Measurements from ENCODE around the gene MR1.
"Not testable (repeated sequence)": the region's sequence is repeated elsewhere in the genome, so short reads cannot be mapped to it uniquely, and the experiment has no call there.

The MR1 gene

DNA sequence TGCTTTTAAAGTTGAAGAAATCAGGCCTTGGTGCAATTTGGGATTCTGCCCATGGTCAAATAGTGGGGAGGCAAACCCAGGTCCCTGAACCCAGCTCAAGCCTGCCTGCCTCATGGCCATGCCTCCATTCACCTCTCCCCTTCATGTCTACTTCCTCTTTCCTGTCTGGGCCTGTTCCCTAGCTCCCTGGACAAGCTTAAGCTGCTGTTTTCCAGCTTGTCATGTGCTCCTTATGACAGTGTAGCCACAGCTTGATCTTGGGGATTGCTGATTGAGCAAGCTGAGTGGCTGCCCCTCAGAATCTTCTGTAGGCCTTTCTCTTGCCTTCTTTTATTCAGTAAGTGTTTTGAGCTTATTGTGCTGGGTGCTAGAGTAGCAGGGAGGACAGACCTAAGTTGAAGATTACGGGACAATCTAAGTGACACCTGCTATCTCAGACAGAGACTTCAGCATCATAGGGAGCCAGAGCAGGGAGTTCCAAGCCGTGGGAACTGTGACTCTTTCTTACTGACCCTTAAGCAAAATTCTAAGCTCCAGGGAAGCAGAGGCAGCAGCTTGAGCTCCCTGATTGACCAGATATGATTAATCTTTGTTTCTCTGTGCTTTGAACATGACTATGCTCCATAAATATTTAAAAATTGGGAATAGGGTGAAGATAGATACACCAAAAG lies 520 bp upstream of the MR1 start:
- Histone ChIP-seq H3K4ac (ENCODE audit: low read length) (no peak overlapping the region), H3K4me2 (ENCODE audit: insufficient read depth, low read length, poor library complexity, severe bottlenecking) (no peak overlapping the region), H3K4me1 (ENCODE audit: control insufficient read depth in 2 of 2, insufficient read depth in 1 of 2, low read depth in 1 of 2, low read length in 2 of 2) (peaks cover 0 to 2% of the 10 kb centered on the region in 2 donors), H3K9ac (ENCODE audit: low read depth, low read length, poor library complexity) (no peak overlapping the region), H3K27me3 (ENCODE audit: control insufficient read depth in 3 of 3, insufficient read depth in 3 of 3, low read depth in 1 of 3, low read length in 3 of 3) (no peaks in the 10 kb centered on the region), H3K18ac (ENCODE audit: low read length) (no peak overlapping the region), H3K9me3 (replicated peaks in 1 of 2; ENCODE audit: control insufficient read depth in 2 of 2, insufficient read depth in 1 of 2, low read depth in 1 of 2, low read length in 2 of 2) (no peaks in the 10 kb centered on the region), H4K8ac (ENCODE audit: low read depth, low read length) (no peak overlapping the region), H3K4me3 (ENCODE audit: low read length in 2 of 2) (no peak overlapping the region), H3K14ac (ENCODE audit: low read length) (no peak overlapping the region), H3K27ac (replicated peaks; ENCODE audit: low read length) (no peak overlapping the region), H2AK5ac (ENCODE audit: low read depth, low read length) (no peak overlapping the region), H4K91ac (ENCODE audit: low read depth, low read length, poor library complexity) (no peak overlapping the region), H3K23ac (ENCODE audit: low read depth, low read length, poor library complexity) (no peak overlapping the region), H2BK15ac (ENCODE audit: low read length) (no peak overlapping the region), H3K79me1 (ENCODE audit: low read depth, low read length) (no peaks in the 10 kb centered on the region), H3K36me3 (replicated peaks in 1 of 2; ENCODE audit: control insufficient read depth in 2 of 2, insufficient read depth in 2 of 2, low read length in 2 of 2) (no peaks in the 10 kb centered on the region), H2AFZ (ENCODE audit: low read length) (peak overlapping the region; percentile 76), H2BK120ac (ENCODE audit: low read depth, low read length) (no peak overlapping the region), H2BK12ac (ENCODE audit: low read length) (no peak overlapping the region), H2BK5ac (ENCODE audit: low read length) (no peak overlapping the region)
- no CpG with 5 or more reads among the region's 2 CpGs for WGBS, 2 donors (ENCODE audit: extremely low coverage in 2 of 2, insufficient read length in 2 of 2, insufficient replicate concordance in 1 of 2)
- DNase-seq (ENCODE audit: low spot score) = no peak

DNA sequence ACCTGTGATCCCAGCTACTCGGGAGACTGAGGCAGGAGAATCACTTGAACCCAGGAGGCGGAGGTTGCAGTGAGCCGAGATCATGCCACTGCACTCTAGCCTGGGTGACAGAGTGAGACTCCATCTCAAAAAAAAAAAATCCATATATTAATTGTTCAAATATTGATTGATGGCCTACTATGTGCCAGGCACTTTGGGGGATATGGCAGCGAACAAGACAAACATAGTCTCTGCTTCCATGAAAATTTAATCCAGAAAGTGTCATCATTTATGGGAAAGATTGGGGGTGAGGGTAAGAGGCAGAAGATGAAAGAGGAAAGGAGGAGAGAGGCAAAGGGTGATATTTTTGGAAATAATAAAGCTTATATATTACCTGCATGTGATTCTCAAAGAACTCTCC lies 1.4 kb downstream of the MR1 start:
- H3K4ac ChIP-seq (ENCODE audit: low read length); H3K18ac ChIP-seq (ENCODE audit: low read length); H3K9me3 ChIP-seq (replicated peaks in 1 of 2; ENCODE audit: control insufficient read depth in 2 of 2, insufficient read depth in 1 of 2, low read depth in 1 of 2, low read length in 2 of 2); H2BK12ac ChIP-seq (ENCODE audit: low read length); DNase-seq (ENCODE audit: low spot score); H2BK120ac ChIP-seq (ENCODE audit: low read depth, low read length); H3K9ac ChIP-seq (ENCODE audit: low read depth, low read length, poor library complexity); H3K27me3 ChIP-seq (ENCODE audit: control insufficient read depth in 3 of 3, insufficient read depth in 3 of 3, low read depth in 1 of 3, low read length in 3 of 3); H4K91ac ChIP-seq (ENCODE audit: low read depth, low read length, poor library complexity); H2AFZ ChIP-seq (ENCODE audit: low read length); H2BK15ac ChIP-seq (ENCODE audit: low read length); H3K79me1 ChIP-seq (ENCODE audit: low read depth, low read length); H3K4me3 ChIP-seq (ENCODE audit: low read length in 2 of 2); H3K4me1 ChIP-seq (ENCODE audit: control insufficient read depth in 2 of 2, insufficient read depth in 1 of 2, low read depth in 1 of 2, low read length in 2 of 2); H3K23ac ChIP-seq (ENCODE audit: low read depth, low read length, poor library complexity); H3K27ac ChIP-seq (replicated peaks; ENCODE audit: low read length); H2BK5ac ChIP-seq (ENCODE audit: low read length); H4K8ac ChIP-seq (ENCODE audit: low read depth, low read length); H2AK5ac ChIP-seq (ENCODE audit: low read depth, low read length); H3K36me3 ChIP-seq (replicated peaks in 1 of 2; ENCODE audit: control insufficient read depth in 2 of 2, insufficient read depth in 2 of 2, low read length in 2 of 2); H3K4me2 ChIP-seq (ENCODE audit: insufficient read depth, low read length, poor library complexity, severe bottlenecking); H3K14ac ChIP-seq (ENCODE audit: low read length): not testable (repeated sequence)
- WGBS, 2 donors (ENCODE audit: extremely low coverage in 2 of 2, insufficient read length in 2 of 2, insufficient replicate concordance in 1 of 2) = no CpG with 5 or more reads among the region's 4 CpGs

DNA sequence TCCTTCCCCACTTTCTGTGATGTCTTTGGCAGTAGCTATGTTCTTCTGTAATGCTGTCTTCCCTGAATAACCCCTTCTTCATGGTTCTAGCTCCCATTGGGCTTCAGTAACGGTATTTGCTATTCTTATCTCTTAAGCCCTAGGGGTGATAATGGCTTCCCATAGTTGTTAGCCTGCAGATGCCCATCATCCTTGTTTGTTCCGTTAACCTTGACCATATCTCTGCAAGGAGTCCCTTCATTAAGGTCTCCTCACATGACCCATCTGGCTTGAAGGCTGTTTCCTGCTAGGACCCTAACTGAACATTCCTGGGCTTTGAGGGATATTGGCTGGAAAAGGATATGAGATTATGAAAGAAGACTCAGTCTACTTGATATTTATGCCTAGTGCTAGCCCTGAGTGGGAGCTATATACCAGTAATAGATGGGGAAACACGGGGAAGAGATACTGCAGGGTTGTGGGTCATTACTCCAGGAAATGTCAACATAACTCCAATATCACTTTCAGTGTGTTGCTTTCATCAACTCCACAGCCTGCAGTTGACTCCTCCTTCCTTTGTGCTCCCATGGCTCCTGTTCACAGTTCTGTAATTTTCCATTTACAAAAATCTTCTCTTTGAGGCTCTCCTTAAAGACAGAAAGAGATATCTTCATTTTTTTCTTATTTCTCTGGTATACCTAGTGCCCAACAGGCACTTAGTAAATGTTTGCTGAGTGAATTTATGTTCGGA lies 2.5 kb downstream of the MR1 start:
- Histone ChIP-seq H3K4ac (ENCODE audit: low read length) (no peak overlapping the region), H3K9ac (ENCODE audit: low read depth, low read length, poor library complexity) (no peak overlapping the region), H2BK5ac (ENCODE audit: low read length) (no peak overlapping the region), H3K4me2 (ENCODE audit: insufficient read depth, low read length, poor library complexity, severe bottlenecking) (no peak overlapping the region), H3K9me3 (replicated peaks in 1 of 2; ENCODE audit: control insufficient read depth in 2 of 2, insufficient read depth in 1 of 2, low read depth in 1 of 2, low read length in 2 of 2) (no peaks in the 10 kb centered on the region), H4K91ac (ENCODE audit: low read depth, low read length, poor library complexity) (no peak overlapping the region), H2AFZ (ENCODE audit: low read length) (no peak overlapping the region), H4K8ac (ENCODE audit: low read depth, low read length) (no peak overlapping the region), H3K4me3 (ENCODE audit: low read length in 2 of 2) (no peak overlapping the region), H3K18ac (ENCODE audit: low read length) (no peak overlapping the region), H3K4me1 (ENCODE audit: control insufficient read depth in 2 of 2, insufficient read depth in 1 of 2, low read depth in 1 of 2, low read length in 2 of 2) (peaks cover 0 to 2% of the 10 kb centered on the region in 2 donors), H3K14ac (ENCODE audit: low read length) (no peak overlapping the region), H3K27me3 (ENCODE audit: control insufficient read depth in 3 of 3, insufficient read depth in 3 of 3, low read depth in 1 of 3, low read length in 3 of 3) (no peaks in the 10 kb centered on the region), H2BK15ac (ENCODE audit: low read length) (no peak overlapping the region), H2AK5ac (ENCODE audit: low read depth, low read length) (no peak overlapping the region), H2BK120ac (ENCODE audit: low read depth, low read length) (no peak overlapping the region), H3K27ac (replicated peaks; ENCODE audit: low read length) (no peak overlapping the region), H2BK12ac (ENCODE audit: low read length) (no peak overlapping the region), H3K36me3 (replicated peaks in 1 of 2; ENCODE audit: control insufficient read depth in 2 of 2, insufficient read depth in 2 of 2, low read length in 2 of 2) (no peaks in the 10 kb centered on the region), H3K23ac (ENCODE audit: low read depth, low read length, poor library complexity) (no peak overlapping the region), H3K79me1 (ENCODE audit: low read depth, low read length) (no peaks in the 10 kb centered on the region)
- DNase-seq (ENCODE audit: low spot score) = no peak
- no CpG with 5 or more reads among the region's 4 CpGs for WGBS, 2 donors (ENCODE audit: extremely low coverage in 2 of 2, insufficient read length in 2 of 2, insufficient replicate concordance in 1 of 2)

GRCh38 chr1:181037386-181037785 lies 3.6 kb downstream of the MR1 start:
- no peaks in the 10 kb centered on the region for H3K79me1 ChIP-seq (ENCODE audit: low read depth, low read length)
- no peak overlapping the region for H3K4me3 ChIP-seq (ENCODE audit: low read length in 2 of 2)
- no peak overlapping the region for H3K23ac ChIP-seq (ENCODE audit: low read depth, low read length, poor library complexity)
- no peak overlapping the region for H2BK12ac ChIP-seq (ENCODE audit: low read length)
- H3K4me2 ChIP-seq (ENCODE audit: insufficient read depth, low read length, poor library complexity, severe bottlenecking) = no peak overlapping the region
- no peaks in the 10 kb centered on the region for H3K9me3 ChIP-seq (replicated peaks in 1 of 2; ENCODE audit: control insufficient read depth in 2 of 2, insufficient read depth in 1 of 2, low read depth in 1 of 2, low read length in 2 of 2)
- H2BK15ac ChIP-seq (ENCODE audit: low read length) = no peak overlapping the region
- WGBS, 2 donors (ENCODE audit: extremely low coverage in 2 of 2, insufficient read length in 2 of 2, insufficient replicate concordance in 1 of 2) = no CpG with 5 or more reads among the region's 2 CpGs
- no peak overlapping the region for H3K9ac ChIP-seq (ENCODE audit: low read depth, low read length, poor library complexity)
- H3K27ac ChIP-seq (replicated peaks; ENCODE audit: low read length) = no peak overlapping the region
- DNase-seq (ENCODE audit: low spot score) = no peak
- no peak overlapping the region for H2BK5ac ChIP-seq (ENCODE audit: low read length)
- no peak overlapping the region for H2AK5ac ChIP-seq (ENCODE audit: low read depth, low read length)
- peaks cover 0 to 2% of the 10 kb centered on the region in 2 donors for H3K4me1 ChIP-seq (ENCODE audit: control insufficient read depth in 2 of 2, insufficient read depth in 1 of 2, low read depth in 1 of 2, low read length in 2 of 2)
- H3K27me3 ChIP-seq (ENCODE audit: control insufficient read depth in 3 of 3, insufficient read depth in 3 of 3, low read depth in 1 of 3, low read length in 3 of 3) = no peaks in the 10 kb centered on the region
- no peak overlapping the region for H3K18ac ChIP-seq (ENCODE audit: low read length)
- H3K36me3 ChIP-seq (replicated peaks in 1 of 2; ENCODE audit: control insufficient read depth in 2 of 2, insufficient read depth in 2 of 2, low read length in 2 of 2) = no peaks in the 10 kb centered on the region
- no peak overlapping the region for H2BK120ac ChIP-seq (ENCODE audit: low read depth, low read length)
- no peak overlapping the region for H4K91ac ChIP-seq (ENCODE audit: low read depth, low read length, poor library complexity)
- H3K4ac ChIP-seq (ENCODE audit: low read length) = no peak overlapping the region
- H3K14ac ChIP-seq (ENCODE audit: low read length) = no peak overlapping the region
- H4K8ac ChIP-seq (ENCODE audit: low read depth, low read length) = no peak overlapping the region
- no peak overlapping the region for H2AFZ ChIP-seq (ENCODE audit: low read length)
